Liver (tissue), 3 donors: ENCODE data around the gene ANKRD33.

Experiments
- JUND ChIP-seq, 2 donors: IDR thresholded peaks; 2 replicates each; pipeline ENCODE4 v1.6.1; 2016; ENCODE audit warnings: antibody characterized with exemption in 2 of 2
- TF ChIP-seq, protein P1 (sequence below): fragments of 150-350 bp; IDR thresholded peaks from 2 replicates; pipeline ENCODE4 v1.5.1; 2017; ENCODE audit warnings: improper control_type of control experiment, low read depth, low read length; ENCODE audit not compliant: missing input control
- TF ChIP-seq, protein P2 (sequence below): IDR thresholded peaks from 2 replicates; pipeline ENCODE4 v1.6.1; 2016; ENCODE audit warnings: antibody characterized with exemption
- donor health status: healthy.
- donor health status: healthy.

DNA sequence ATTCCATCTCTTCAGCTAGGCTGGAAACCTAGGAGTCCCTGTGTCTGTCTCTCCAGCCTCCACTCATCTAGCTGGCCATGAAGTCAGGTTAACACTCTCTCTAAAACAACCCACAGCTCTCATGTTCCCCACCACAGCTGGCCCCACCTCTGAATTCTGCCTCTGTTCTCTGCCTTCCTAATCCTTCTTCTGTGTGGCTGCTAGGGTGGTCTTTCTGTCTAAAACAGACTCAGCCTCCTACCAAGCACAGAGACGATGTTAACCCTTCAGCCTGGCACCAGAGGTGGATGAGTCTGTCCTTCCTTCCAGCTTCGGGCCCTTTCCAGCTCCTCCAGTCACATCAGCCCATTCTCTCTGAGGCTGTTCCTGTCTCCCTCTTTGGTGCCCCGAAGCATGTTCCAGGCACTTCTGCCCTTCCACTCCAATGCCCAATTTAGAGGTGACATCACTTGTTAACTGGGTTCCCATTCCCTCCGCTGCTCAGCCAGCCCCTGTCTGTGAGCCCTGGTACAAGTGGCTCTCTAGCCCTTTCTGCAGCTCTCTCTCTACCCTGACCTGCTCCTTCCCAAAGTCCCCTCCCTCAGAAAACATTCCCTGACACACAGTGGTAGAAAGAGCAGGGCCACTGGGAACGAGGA is 48.5 kb upstream of the ANKRD33 start:
- TF ChIP-seq, protein P1, sequence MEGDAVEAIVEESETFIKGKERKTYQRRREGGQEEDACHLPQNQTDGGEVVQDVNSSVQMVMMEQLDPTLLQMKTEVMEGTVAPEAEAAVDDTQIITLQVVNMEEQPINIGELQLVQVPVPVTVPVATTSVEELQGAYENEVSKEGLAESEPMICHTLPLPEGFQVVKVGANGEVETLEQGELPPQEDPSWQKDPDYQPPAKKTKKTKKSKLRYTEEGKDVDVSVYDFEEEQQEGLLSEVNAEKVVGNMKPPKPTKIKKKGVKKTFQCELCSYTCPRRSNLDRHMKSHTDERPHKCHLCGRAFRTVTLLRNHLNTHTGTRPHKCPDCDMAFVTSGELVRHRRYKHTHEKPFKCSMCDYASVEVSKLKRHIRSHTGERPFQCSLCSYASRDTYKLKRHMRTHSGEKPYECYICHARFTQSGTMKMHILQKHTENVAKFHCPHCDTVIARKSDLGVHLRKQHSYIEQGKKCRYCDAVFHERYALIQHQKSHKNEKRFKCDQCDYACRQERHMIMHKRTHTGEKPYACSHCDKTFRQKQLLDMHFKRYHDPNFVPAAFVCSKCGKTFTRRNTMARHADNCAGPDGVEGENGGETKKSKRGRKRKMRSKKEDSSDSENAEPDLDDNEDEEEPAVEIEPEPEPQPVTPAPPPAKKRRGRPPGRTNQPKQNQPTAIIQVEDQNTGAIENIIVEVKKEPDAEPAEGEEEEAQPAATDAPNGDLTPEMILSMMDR, result no peak
- TF ChIP-seq JUND (IDR thresholded peaks at IDR 0.05), result no peak
- TF ChIP-seq, protein P2, sequence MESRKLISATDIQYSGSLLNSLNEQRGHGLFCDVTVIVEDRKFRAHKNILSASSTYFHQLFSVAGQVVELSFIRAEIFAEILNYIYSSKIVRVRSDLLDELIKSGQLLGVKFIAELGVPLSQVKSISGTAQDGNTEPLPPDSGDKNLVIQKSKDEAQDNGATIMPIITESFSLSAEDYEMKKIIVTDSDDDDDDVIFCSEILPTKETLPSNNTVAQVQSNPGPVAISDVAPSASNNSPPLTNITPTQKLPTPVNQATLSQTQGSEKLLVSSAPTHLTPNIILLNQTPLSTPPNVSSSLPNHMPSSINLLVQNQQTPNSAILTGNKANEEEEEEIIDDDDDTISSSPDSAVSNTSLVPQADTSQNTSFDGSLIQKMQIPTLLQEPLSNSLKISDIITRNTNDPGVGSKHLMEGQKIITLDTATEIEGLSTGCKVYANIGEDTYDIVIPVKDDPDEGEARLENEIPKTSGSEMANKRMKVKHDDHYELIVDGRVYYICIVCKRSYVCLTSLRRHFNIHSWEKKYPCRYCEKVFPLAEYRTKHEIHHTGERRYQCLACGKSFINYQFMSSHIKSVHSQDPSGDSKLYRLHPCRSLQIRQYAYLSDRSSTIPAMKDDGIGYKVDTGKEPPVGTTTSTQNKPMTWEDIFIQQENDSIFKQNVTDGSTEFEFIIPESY, result no peak
